Stimulated activated CD4-positive, alpha-beta T cell treated with anti-CD3 and anti-CD28 coated beads, TNF-alpha, amount 100 ng/mL, for 48 hours (primary cell): ENCODE measurements around the gene IFT22.
"Not testable (repeated sequence)": the region's sequence is repeated elsewhere in the genome, so short reads cannot be mapped to it uniquely, and the experiment has no call there.

Source experiments
- DNase-seq, 3 donors: peaks; one replicate each; pipeline ENCODE4 v3.0.0-alpha.2; 2020; ENCODE audit warnings: low read depth in 3 of 3

The IFT22 gene

DNA sequence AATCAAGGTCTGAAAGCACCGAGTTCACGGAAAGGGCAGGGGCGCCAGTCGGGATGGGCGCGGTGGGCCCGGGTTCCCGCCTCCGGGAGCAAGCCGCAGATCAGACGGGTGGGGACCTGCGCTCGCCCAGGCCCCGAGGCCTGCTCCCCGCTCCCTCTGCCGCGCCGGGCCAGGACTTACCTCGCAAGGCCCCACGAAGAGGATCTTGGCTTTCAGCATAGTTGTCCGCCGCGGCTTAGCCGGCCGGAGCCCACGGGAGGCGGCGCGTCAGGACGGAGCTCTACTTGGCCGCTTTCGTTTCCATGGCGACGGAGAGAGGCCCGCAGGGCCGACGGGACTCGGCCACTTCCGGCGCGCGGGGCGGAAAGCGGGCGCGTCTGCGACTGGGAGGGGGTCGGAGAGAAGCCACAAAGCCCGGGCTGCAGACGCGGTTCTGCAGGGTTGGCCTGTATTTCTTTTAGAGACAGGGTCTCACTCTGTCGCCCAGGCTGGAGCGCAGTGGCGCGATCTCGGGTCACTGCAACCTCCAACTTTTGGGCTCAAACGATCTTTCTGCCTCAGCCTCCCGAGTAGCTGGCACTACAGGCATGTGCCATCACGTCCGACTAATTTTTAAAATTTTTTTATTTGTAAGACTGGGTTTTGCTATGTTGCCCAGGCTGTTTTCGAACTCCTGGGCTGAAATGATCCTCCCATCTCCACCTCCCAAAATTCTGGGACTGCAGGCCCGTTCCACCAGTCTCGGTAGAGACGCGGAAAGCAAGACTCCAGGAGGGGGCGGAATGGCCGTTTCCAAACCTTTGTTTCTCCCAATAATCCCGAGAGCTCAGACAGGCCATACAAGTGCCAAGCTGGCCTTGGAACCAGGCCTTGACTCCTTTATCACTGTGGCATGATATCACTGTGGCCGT lies at the start of gene IFT22:
TSS of gene IFT22 (minus strand) at position 322 of the 911 bp plus-strand sequence. CDS start at position 219, 103 bp downstream.
- DNase-seq = peak; percentile 75 to 90 (median 76)

DNA sequence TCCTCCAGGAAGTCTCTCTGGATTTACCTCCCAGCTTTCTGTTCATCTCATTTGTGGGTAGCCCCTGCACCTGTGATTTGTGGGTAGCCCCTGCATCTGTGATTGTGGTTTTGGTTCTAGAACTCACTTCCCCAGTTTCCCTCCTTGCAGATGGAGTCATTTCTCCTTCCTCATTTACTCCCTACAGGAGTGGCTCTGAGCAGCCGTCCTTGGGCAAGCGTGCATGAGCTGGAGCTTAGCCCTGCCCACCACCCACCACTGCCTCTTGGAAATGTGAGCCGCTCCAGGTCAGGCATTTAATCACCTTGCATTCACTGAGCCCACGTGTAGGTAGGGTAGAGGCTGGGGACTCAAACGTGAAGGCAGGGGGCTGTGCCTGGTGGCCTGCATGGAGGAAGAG lies 49.2 kb upstream of the IFT22 start:
- no peak for DNase-seq

DNA sequence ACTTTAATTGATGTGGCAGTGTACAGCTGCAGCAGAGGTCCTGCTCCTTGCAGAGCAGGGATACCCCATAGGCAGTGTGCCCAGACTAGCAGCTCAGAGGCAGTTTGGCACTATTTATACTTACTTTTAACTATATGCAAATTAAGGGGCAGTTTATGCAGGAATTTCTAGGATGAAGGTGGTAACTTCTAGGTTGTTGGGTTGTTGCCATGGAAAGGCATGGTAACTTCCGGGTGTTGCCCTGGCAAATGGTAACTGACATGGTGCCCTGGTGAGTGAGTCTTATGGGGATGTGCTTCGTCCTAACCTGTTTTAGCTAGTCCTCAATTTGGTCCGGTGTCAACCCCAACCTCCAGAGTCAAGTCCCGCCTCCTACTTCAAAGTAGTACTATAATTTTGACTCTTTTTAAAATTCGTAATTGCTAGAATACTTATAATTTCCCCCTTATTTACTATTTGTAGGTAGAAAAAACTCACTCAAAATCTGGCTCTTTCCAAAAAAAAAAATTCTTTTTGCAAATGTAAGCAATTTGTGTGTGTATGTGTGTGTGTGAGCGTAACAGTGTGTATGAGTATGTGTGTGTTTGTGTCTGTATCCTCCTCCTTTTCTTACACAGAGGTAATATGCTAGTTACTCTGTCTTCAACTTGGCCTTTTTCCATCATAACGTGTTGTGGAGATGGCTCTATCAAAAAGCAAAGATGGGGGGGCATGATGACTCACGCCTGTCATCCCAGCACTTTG lies 47.0 kb upstream of the IFT22 start:
- DNase-seq = no peak

DNA sequence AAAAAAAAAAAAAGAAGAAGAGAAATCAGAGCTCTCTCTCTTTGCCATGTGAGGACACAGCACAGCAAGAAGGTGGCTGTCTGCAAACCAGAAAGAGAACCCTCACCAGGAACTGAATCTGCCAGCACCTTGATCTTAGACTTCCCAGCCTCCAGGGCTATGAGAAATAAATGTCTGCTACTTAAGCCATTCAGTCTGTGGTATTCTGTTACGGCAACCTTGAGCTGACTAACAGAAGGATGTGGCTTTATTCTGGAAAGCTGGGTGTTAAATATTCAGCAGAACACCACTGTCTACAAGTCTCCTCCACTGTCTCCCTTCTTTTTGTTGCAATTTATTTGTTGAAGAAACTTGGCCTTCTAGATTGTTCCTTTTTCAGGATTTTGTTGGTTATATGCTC lies 46.1 kb upstream of the IFT22 start:
- DNase-seq = no peak

DNA sequence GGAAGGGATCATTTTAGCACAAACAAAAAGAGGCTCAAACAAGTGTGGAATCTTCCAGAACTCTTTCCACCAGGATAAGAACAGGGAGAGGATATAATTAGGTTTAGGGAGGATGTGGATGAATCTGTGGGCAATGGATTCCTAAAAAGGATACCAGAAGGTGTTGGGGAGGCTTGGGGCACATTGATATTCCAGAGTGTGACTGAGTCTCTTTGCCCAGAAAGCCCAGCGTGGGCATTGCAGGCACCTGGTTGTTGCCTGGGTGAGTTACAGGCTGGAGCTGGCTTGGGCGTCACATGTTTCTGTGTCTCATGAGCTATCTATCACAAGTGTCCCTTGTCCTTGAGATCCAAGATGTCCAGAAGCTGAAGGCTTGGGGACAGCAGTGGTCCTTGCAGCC lies 44.3 kb upstream of the IFT22 start:
- no peak for DNase-seq

DNA sequence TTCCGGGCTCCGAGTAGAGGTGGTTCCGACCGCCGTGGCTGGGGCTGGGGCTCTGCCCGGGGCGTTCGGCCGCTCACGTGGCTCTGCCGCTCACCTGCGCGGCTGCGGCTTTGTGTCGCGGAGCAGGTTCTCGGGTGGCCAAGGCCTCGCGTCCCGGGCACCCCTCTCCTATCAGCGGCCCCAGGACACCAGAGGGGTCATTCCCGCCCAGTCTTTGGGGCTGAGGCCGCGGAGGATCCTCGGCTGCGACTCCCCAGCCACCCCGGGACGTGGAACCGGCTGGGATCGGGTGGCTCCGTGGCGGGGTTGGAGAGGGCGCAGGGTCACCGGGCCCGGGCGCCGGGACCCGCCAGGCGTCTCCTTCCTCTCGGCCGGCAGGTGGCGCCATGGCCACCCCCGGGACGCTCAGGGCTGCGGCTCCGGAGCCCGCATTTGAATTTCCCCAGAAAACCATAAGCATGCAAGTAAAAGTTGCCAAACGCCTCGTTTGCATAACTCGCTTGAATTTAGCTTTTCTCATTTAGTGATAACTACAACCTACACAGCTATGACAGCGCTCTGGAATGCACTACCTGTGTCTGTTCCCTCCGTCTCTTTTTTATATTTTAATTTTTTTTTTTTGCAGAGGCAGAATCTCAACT lies 42.2 kb upstream of the IFT22 start:
- DNase-seq = peak; percentile 48 to 51 (median 51)

DNA sequence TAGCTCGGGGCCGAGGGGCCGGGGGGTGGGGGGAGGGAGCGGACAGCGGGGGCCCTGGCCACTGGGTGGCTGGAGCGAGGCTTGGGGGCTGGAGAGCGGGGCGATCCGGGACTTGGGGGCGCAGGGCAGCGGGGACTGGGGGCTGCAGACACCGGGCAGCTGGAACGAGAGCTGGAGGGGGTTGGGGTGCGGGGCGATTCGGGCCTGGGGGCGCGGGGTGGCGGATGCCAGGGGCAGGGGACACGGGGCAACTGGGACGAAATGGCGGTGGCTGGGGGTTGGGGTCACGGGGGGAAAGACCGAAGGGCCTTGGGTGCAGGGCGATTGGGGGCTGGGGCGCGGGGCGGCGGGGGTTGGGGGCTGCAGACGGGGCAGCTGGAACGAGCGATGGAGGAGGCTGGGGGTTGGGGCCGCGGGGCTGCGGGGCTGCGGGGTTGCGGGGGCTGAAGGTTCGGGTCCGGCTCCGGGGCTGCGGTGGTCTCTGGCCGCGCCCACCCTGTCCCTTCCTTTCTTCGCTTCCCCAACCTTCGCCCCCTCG lies 41.7 kb upstream of the IFT22 start:
- DNase-seq = no peak

DNA sequence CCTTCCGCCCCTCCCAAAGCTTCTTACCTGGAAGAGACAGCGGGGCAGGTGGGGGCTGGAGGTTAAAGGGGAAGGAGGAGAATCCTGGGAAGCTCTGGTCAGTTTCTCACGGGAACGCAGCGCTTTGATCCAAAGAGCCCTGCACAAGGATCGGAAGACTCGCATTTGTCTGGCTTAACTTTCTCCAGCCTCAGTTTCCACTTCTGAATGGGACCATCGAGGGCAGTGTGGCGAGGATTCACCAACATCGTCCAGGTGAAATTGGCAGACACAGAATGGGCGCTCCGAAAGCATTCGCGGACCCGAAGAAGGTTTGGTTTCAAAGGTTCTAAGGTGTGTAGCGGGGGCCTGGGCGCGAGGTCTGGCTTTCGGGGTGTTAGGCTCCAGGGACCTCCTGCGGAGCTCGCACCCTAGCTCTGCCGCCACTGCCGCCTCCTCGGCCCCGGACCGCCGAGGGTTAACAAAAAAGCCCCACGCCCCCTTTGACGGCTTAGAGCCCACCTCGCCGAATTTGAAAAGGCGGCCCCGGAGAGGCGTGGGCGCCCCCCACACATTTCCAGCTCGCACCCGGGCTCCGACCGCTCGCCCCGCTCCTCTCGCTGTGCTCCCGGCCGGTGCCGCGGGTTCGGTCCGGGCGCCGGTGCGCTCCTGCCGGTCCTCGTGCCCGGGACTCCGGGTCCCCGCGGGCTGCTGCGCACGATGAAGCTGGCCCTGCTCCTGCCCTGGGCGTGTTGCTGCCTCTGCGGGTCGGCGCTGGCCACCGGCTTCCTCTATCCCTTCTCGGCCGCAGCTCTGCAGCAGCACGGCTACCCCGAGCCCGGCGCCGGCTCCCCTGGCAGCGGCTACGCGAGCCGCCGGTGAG lies 41.0 kb upstream of the IFT22 start, which contains the start of gene COL26A1:
TSS of gene COL26A1 (plus strand) at position 542 of the 862 bp plus-strand sequence. CDS start at position 700, 158 bp downstream.
- DNase-seq = no peak

DNA sequence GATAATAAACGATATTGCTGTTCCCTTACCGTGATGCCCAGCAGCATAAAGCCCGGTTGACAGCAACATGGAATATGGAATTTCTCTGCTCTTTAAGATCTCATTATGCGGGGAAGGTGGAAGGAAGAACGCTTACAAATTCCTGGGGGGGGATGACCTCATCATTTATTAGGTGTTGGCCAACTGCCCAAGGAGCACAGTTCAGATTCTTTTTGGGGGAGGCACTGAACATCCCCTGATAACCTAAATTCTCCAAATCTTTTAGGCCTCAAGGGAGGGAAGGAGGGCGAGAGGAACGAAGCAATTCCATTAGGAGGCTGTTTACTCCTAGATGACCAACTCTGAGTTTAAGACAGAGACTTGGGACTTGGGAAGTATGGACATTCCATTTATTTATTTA lies 35.8 kb upstream of the IFT22 start:
- DNase-seq = no peak

DNA sequence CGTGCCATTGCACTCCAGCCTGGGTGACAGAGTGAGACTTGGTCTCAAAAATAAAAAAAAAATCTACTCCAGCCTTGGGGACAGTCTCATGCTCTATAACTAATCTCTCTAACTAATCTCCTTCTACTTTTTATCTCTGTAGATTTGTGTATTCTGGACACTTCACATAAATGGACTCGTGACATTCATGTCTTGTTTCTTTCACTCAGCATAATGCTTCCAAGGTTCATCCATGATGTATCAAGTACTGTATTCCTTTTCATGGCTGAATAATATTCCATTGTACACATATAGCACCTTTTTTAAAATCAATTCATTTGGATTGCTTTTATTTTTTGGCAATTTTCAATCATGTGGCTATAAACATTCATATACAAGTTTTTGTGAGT lies 31.3 kb upstream of the IFT22 start:
- DNase-seq = no peak

DNA sequence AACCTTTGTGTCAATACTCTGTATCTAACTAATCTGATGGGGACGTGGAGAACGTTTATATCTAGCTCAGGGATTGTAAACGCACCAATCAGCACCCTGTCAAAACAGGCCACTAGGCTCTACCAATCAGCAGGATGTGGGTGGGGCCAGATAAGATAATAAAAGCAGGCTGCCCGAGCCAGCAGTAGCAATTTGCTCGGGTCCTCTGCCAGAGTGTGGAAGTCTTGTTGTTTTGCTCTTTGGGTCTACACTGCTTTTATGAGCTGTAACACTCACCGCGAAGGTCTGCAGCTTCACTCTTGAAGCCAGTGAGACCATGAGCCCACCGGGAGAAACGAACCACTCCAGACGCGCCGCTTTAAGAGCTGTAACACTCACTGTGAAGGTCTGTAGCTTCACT lies 27.7 kb upstream of the IFT22 start:
- not testable (repeated sequence) for DNase-seq

DNA sequence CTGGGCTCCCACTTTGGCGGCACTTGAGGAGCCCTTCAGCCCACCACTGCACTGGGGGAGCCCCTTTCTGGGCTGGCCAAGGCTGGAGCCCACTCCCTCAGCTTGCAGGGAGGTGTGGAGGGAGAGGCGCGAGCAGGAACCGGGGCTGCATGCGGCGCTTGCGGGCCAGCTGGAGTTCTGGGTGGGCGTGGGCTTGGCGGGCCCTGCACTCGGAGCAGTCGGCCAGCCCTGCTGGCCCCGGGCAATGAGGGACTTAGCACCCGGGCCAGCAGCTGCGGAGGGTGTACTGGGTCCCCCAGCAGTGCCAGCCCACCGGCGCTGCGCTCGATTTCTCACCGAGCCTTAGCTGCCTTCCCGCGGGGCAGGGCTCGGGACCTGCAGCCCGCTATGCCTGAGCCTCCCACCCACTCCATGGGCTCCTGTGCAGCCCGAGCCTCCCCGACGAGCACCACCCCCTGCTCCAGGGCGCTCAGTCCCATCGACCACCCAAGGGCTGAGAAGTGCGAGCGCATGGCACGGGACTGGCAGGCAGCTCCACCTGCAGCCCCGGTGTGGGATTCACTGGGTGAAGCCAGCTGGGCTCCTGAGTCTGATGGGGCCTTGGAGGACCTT lies 26.9 kb upstream of the IFT22 start:
- not testable (repeated sequence) for DNase-seq

DNA sequence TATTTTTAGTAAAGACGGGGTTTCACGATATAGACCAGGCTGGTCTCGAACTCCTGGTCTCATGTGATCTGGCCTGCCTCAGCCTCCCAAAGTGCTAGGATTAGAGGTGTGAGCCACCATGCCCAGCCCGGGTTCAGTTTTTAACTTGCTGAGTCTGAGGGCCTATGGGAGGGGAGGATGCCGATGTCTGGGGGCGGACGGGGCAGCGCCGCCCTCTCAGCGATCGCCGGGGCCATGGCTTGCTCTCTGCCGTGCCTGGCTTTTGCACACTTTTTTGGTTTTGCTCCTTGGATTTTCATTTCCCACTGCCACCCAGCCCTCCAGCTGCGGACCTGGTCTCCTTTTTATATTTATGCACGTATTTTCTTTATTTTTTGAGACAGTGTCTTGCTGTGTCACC lies 25.9 kb upstream of the IFT22 start:
- no peak for DNase-seq

DNA sequence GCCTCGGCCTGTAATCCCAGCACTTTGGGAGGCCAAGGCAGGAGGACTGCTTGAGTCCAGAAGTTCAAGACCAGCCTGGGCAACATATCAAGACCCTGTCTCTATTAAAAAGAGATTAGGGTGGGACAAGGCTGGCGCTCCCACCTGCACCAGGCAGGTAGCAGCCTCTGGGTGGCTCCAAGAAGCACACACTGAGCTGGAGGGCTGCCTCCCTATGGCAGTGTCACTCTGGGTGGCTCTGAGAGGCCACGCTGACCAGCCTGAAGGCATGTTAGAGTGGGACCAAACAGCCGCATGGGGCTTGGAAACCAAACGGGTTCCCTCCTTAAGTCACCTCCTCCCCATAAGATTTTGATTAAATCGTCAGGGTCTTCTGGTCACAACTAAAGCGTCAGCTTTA lies 21.3 kb upstream of the IFT22 start:
- DNase-seq = no peak

DNA sequence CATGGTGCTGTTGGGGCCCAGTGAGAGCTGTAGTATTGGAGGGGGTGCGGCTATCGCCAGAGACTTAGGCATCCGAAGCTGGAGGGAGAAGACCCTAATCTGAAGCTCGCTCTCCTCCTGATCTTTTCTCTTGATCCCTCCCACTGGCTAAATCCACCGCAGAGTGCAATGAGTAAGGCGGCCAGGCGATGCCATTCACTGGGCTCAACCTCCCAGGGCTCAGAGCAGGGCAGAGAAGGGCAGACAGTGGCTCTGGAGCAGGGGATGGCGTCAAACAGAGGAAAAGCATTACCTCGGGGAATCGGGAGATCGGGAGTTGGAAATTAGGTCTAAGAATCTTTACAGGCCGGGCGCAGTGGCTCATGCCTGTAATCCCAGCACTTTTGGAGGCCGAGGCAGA lies 18.8 kb upstream of the IFT22 start:
- DNase-seq = no peak

DNA sequence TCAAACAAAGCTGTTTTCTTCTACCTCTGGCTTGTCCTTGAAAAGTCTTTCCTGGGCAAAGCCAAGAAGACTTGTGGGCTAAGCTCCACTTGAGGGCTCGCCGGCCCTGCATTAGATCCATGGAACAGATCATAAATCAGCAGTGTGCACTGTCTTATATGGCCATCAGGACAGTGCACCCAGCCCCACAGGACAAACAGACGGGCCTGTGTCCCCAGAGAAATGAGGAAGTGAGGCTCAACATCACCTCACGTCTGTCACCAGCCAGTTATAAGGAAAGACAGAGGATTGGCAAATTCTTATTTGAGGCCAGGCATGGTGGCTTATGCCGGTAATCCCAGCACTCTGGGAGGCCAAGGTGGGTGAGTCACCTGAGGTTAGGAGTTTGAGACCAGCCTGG lies 12.3 kb upstream of the IFT22 start:
- no peak for DNase-seq

DNA sequence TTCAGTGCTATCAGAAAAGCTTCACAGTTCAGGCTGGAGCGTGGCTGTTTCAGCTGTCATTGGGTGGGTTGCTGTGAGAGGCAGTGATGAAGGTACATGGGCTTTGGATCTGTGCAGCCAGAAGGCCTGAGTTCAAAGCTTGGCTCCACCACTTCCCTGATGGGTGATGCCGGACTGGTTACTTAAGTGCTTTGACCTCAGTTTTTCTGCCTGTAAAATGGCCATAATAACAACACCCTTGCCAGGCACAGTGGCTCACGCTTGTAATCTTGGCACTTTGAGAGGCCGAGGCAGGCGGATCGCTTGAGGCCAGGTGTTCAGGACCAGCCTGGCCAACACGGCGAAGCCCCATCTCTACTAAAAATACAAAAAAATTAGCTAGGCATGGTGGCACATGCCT lies 10.4 kb upstream of the IFT22 start:
- no peak for DNase-seq

DNA sequence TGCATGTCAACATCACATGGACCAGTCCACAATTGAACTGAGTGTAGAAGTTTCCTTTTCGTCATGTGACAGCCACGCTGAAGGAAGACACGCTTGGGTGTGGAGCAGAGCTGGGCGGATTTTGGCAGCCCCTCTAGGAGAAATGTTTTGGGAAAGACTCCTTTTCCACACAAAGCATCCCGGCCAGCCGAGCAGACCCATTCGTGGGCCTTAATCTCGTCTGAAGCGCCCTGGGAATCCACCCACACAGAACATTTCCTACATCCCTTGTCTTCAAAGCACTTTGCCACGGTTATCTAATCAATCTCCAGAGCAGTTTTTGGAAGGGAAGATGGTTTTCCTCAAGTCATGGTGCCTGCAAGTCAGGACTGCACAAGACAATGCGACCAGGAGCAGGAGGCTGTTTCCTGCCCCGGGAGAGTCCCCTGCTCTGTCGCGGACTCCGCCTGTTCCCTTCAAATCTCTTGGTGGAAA lies 8.4 kb upstream of the IFT22 start:
- no peak for DNase-seq

DNA sequence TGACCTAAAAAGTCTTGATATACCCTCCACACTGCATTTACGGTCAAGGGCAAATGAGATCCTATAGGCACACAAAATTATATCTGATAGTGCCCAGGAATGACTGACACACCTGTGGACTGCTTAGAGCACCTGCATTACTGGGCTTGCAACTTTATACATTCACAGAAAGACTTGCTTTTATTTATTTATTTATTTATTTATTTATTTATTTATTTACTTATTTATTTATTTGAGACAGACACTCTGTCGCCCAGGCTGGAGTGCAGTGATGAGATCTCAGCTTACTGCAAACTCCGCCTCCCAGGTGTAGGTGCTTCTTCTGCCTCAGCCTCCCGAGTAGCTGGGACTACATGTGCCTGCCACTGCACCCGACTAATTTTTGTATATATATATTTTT lies 6.5 kb upstream of the IFT22 start:
- DNase-seq = no peak

DNA sequence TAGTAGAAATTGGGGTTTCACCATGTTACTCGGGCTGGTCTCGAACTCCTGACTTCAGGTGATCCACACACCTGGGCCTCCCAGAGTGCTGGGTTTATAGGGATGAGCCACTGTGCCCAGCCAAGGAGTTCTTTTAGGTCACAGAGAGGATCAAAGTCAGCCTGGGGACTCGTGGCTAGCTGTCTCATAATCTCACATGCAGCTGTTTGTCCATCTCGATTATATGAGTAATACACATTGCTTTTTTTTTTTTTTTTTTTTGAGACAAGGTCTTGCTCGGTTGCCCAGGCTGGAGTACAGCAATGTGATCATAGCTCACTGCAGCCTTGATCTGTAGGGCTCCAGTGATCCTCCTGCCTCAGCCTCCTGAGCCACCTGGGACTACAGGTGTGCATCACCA lies 2.2 kb downstream of the IFT22 start:
- no peak for DNase-seq

DNA sequence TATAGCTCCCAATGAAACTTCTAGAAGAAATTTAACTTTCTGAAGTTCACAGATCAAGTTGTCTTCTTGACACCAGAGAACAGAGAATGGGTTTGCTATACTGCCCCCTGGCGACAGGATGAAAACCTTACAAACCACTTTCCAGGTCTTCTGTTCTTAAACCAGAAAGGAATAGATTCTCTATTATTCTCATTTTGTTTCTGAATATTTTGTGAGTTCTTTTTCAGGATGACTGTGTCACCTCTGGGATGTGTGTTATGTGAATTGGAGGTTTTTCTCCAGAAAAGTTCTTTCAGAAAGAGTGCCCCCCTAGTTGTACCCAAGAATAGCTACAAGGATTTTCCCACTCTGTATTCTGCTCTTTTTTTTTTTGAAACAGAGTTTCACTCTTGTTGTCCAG lies 6.3 kb downstream of the IFT22 start:
- DNase-seq = peak; percentile 22 to 44 (median 24)
